Astrocyte of the hippocampus (primary cell): ENCODE results near the gene CFAP20.

Experiments used
- DNase-seq: peaks from one replicate; pipeline ENCODE4 v3.0.0; 2011; ENCODE audit warnings: low read depth, low spot score

CFAP20 gene

GRCh38 chr16:58125041-58125440 lies 4.1 kb downstream of the CFAP20 start:
- DNase-seq = no peak

GRCh38 chr16:58124601-58124915 lies 4.6 kb downstream of the CFAP20 start:
- no peak for DNase-seq

- no peak for DNase-seq
These were observed 5.1 kb downstream of the CFAP20 start for GRCh38 chr16:58123896-58124600.

GRCh38 chr16:58121132-58121531 lies 8.0 kb downstream of the CFAP20 start:
- DNase-seq = no peak

GRCh38 chr16:58120234-58120633 lies 8.9 kb downstream of the CFAP20 start:
- no peak for DNase-seq

GRCh38 chr16:58119509-58119845 lies 9.7 kb downstream of the CFAP20 start:
- DNase-seq = peak; percentile 80

GRCh38 chr16:58118801-58119508 lies 10.2 kb downstream of the CFAP20 start:
- no peak for DNase-seq

- DNase-seq = no peak
These were observed 12.7 kb downstream of the CFAP20 start for GRCh38 chr16:58116529-58116928.

GRCh38 chr16:58116081-58116480 lies 13.1 kb downstream of the CFAP20 start:
- DNase-seq = no peak

GRCh38 chr16:58114827-58115825 lies 14.1 kb downstream of the CFAP20 start:
- no peak for DNase-seq

- no peak for DNase-seq
These were observed 17.9 kb downstream of the CFAP20 start for GRCh38 chr16:58111302-58111627.

GRCh38 chr16:58110571-58111301 lies 18.4 kb downstream of the CFAP20 start:
- no peak for DNase-seq

- DNase-seq = no peak
These were observed 19.3 kb downstream of the CFAP20 start for GRCh38 chr16:58109881-58110280.

GRCh38 chr16:58109330-58109729 lies 19.9 kb downstream of the CFAP20 start:
- DNase-seq = no peak

- no peak for DNase-seq
These were observed 21.5 kb downstream of the CFAP20 start for GRCh38 chr16:58107709-58108108.

GRCh38 chr16:58107228-58107627 lies 22.0 kb downstream of the CFAP20 start:
- no peak for DNase-seq

- DNase-seq = no peak
These were observed 23.6 kb downstream of the CFAP20 start for GRCh38 chr16:58105631-58106030.

- no peak for DNase-seq
These were observed 26.4 kb downstream of the CFAP20 start for GRCh38 chr16:58102665-58103392.

GRCh38 chr16:58099956-58100300 lies 29.3 kb downstream of the CFAP20 start:
- no peak for DNase-seq

GRCh38 chr16:58099097-58099955 lies 29.9 kb downstream of the CFAP20 start:
- no peak for DNase-seq
